Measurements from ENCODE around the gene NCBP1.
"Not testable (repeated sequence)": the region's sequence is repeated elsewhere in the genome, so short reads cannot be mapped to it uniquely, and the experiment has no call there.

- not testable (repeated sequence) for TF ChIP-seq CTCF (IDR thresholded peaks at IDR 0.05 in 8 of 11, conservative IDR thresholded peaks at IDR 0.05 in 3 of 11); POLR2A (IDR thresholded peaks at IDR 0.05)
These were observed 66.2 kb downstream of the NCBP1 start for GRCh38 chr9:97699824-97700223.
